Liver (tissue), 3 donors: Measurements from ENCODE around the gene PDCD7.
A peak's percentile ranks its signal among the peaks of the same experiment; 100 is the strongest.

Source experiments
- EGR1 ChIP-seq, 2 donors: IDR thresholded peaks; 2 replicates each; pipeline ENCODE4 v1.6.1; 2016 to 2018; ENCODE audit warnings: antibody characterized with exemption in 2 of 2, low read depth in 2 of 2
- FOXA1 ChIP-seq: IDR thresholded peaks from 2 replicates; pipeline ENCODE4 v1.6.1; 2016; ENCODE audit warnings: antibody characterized with exemption
- FOXA2 ChIP-seq: IDR thresholded peaks from 2 replicates; pipeline ENCODE4 v1.6.1; 2016; ENCODE audit warnings: antibody characterized with exemption
- GABPA ChIP-seq, 2 donors: IDR thresholded peaks in 1 of 2; conservative IDR thresholded peaks in 1 of 2; 2 replicates each; pipeline ENCODE4 v1.6.1; 2016; ENCODE audit warnings: antibody characterized with exemption in 2 of 2, mild to moderate bottlenecking in 1 of 2, moderate library complexity in 1 of 2
- JUND ChIP-seq, 2 donors: IDR thresholded peaks; 2 replicates each; pipeline ENCODE4 v1.6.1; 2016; ENCODE audit warnings: antibody characterized with exemption in 2 of 2
- RAD21 ChIP-seq, 2 donors: IDR thresholded peaks; 2 replicates each; pipeline ENCODE4 v1.6.1; 2016; ENCODE audit warnings: antibody characterized with exemption in 2 of 2, mild to moderate bottlenecking in 2 of 2
- SP1 ChIP-seq: IDR thresholded peaks from 2 replicates; pipeline ENCODE4 v1.6.1; 2018; ENCODE audit warnings: antibody characterized with exemption, mild to moderate bottlenecking
- TAF1 ChIP-seq: conservative IDR thresholded peaks from 2 replicates; pipeline ENCODE4 v1.6.1; 2016; ENCODE audit warnings: antibody characterized with exemption, mild to moderate bottlenecking
- YY1 ChIP-seq: IDR thresholded peaks from 2 replicates; pipeline ENCODE4 v1.6.1; 2016; ENCODE audit warnings: antibody characterized with exemption, mild to moderate bottlenecking
- TF ChIP-seq, protein P1 (sequence below): fragments of 150-350 bp; IDR thresholded peaks from 2 replicates; pipeline ENCODE4 v1.5.1; 2017; ENCODE audit warnings: improper control_type of control experiment, low read depth, low read length; ENCODE audit not compliant: missing input control
- TF ChIP-seq, protein P2 (sequence below): IDR thresholded peaks from 2 replicates; pipeline ENCODE4 v1.6.1; 2016; ENCODE audit warnings: antibody characterized with exemption
- TF ChIP-seq, protein P3 (sequence below): IDR thresholded peaks from 2 replicates; pipeline ENCODE4 v1.6.1; 2016; ENCODE audit warnings: antibody characterized with exemption
- TF ChIP-seq, protein P4 (sequence below): IDR thresholded peaks from 2 replicates; pipeline ENCODE4 v1.6.1; 2016; ENCODE audit warnings: antibody characterized with exemption, mild to moderate bottlenecking
- TF ChIP-seq, protein P5 (sequence below): IDR thresholded peaks from 2 replicates; pipeline ENCODE4 v1.6.1; 2016; ENCODE audit warnings: antibody characterized with exemption
- donor health status: healthy.
- donor health status: healthy.

DNA sequence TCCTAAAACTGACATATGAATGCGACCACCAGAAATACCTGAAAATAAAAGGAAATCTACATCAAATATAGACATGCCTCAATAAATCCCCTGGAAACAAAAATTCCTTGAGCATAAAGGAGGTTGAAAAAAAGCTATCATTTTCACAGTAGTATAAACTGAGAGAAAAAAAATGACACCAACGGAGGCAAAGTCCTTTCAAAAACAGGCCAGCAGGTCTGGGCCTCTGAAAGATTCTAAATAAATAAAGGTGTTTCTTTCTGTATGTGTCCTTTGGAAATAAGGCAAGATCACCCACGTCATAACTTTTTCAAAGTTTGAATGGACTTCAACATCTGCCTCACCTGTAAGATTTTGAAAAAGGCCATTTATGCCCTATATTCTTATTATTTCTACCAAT lies 46.6 kb upstream of the PDCD7 start:
- TF ChIP-seq, protein P1, sequence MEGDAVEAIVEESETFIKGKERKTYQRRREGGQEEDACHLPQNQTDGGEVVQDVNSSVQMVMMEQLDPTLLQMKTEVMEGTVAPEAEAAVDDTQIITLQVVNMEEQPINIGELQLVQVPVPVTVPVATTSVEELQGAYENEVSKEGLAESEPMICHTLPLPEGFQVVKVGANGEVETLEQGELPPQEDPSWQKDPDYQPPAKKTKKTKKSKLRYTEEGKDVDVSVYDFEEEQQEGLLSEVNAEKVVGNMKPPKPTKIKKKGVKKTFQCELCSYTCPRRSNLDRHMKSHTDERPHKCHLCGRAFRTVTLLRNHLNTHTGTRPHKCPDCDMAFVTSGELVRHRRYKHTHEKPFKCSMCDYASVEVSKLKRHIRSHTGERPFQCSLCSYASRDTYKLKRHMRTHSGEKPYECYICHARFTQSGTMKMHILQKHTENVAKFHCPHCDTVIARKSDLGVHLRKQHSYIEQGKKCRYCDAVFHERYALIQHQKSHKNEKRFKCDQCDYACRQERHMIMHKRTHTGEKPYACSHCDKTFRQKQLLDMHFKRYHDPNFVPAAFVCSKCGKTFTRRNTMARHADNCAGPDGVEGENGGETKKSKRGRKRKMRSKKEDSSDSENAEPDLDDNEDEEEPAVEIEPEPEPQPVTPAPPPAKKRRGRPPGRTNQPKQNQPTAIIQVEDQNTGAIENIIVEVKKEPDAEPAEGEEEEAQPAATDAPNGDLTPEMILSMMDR, result no peak
- TF ChIP-seq SP1, result peak; percentile 43
- TF ChIP-seq, protein P2, sequence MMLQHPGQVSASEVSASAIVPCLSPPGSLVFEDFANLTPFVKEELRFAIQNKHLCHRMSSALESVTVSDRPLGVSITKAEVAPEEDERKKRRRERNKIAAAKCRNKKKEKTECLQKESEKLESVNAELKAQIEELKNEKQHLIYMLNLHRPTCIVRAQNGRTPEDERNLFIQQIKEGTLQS, result no peak
- TF ChIP-seq TAF1, result no peak
- TF ChIP-seq YY1, result peak; percentile 35
- TF ChIP-seq EGR1 (IDR thresholded peaks at IDR 0.05; ENCODE audit: low read depth in 2 of 2), result no peak
- peak in 1 of 2 donors; percentile 35 for TF ChIP-seq JUND (IDR thresholded peaks at IDR 0.05)
- TF ChIP-seq GABPA (IDR thresholded peaks at IDR 0.05 in 1 of 2, conservative IDR thresholded peaks at IDR 0.05 in 1 of 2), result no peak
- TF ChIP-seq, protein P3, sequence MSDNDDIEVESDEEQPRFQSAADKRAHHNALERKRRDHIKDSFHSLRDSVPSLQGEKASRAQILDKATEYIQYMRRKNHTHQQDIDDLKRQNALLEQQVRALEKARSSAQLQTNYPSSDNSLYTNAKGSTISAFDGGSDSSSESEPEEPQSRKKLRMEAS, result no peak
- peak in 1 of 2 donors; percentile 7 for TF ChIP-seq RAD21 (IDR thresholded peaks at IDR 0.05)
- TF ChIP-seq, protein P4, sequence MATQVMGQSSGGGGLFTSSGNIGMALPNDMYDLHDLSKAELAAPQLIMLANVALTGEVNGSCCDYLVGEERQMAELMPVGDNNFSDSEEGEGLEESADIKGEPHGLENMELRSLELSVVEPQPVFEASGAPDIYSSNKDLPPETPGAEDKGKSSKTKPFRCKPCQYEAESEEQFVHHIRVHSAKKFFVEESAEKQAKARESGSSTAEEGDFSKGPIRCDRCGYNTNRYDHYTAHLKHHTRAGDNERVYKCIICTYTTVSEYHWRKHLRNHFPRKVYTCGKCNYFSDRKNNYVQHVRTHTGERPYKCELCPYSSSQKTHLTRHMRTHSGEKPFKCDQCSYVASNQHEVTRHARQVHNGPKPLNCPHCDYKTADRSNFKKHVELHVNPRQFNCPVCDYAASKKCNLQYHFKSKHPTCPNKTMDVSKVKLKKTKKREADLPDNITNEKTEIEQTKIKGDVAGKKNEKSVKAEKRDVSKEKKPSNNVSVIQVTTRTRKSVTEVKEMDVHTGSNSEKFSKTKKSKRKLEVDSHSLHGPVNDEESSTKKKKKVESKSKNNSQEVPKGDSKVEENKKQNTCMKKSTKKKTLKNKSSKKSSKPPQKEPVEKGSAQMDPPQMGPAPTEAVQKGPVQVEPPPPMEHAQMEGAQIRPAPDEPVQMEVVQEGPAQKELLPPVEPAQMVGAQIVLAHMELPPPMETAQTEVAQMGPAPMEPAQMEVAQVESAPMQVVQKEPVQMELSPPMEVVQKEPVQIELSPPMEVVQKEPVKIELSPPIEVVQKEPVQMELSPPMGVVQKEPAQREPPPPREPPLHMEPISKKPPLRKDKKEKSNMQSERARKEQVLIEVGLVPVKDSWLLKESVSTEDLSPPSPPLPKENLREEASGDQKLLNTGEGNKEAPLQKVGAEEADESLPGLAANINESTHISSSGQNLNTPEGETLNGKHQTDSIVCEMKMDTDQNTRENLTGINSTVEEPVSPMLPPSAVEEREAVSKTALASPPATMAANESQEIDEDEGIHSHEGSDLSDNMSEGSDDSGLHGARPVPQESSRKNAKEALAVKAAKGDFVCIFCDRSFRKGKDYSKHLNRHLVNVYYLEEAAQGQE, result peak; percentile 19
- TF ChIP-seq, protein P5, sequence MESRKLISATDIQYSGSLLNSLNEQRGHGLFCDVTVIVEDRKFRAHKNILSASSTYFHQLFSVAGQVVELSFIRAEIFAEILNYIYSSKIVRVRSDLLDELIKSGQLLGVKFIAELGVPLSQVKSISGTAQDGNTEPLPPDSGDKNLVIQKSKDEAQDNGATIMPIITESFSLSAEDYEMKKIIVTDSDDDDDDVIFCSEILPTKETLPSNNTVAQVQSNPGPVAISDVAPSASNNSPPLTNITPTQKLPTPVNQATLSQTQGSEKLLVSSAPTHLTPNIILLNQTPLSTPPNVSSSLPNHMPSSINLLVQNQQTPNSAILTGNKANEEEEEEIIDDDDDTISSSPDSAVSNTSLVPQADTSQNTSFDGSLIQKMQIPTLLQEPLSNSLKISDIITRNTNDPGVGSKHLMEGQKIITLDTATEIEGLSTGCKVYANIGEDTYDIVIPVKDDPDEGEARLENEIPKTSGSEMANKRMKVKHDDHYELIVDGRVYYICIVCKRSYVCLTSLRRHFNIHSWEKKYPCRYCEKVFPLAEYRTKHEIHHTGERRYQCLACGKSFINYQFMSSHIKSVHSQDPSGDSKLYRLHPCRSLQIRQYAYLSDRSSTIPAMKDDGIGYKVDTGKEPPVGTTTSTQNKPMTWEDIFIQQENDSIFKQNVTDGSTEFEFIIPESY, result no peak
- no peak for TF ChIP-seq FOXA1
- no peak for TF ChIP-seq FOXA2
